GM19324 (cell line): Measurements from ENCODE around the gene FOXP3.

Experiments used
- ATAC-seq: cut with Tn5 transposase; IDR thresholded peaks from one replicate; pipeline ENCODE4 v1.9.1; 2021; ENCODE audit warnings: mild to moderate bottlenecking, moderate library complexity; ENCODE audit not compliant: unreplicated experiment, low FRiP score

Gene FOXP3

DNA sequence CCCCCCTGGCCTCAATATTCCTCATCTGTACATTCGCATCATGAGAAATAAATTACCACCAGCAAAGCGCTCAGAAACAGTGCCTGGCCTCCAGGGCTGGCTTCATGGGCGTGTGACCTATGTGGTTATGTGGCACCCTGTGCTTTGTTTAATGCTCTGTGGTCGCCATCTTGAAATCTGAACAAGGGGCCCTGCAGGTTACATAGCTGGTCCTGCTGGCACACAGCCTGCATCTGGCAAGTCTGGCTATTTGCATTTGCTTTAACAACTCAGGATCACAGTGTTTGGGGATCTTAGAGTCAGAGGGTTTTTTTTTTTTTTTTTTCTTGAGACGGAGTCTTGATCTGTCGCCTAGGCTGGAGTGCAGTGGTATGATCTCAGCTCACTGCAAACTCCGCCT is 9.9 kb downstream of the FOXP3 start:
- no peak for ATAC-seq

DNA sequence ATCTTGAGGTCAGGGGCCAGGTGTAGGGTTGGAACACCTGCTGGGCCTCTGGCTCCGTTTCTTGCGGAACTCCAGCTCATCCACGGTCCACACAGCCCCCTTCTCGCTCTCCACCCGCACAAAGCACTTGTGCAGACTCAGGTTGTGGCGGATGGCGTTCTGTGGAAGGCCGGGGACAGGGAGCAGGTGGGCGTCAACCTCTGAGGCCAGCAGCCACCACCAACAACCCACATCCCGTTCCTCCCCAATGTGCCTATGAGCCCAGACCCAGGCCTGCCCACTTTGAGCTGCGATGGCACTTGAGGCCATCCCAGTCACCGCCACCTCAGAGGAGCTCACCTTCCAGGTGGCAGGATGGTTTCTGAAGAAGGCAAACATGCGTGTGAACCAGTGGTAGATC is 13.2 kb downstream of the FOXP3 start:
- ATAC-seq = no peak

DNA sequence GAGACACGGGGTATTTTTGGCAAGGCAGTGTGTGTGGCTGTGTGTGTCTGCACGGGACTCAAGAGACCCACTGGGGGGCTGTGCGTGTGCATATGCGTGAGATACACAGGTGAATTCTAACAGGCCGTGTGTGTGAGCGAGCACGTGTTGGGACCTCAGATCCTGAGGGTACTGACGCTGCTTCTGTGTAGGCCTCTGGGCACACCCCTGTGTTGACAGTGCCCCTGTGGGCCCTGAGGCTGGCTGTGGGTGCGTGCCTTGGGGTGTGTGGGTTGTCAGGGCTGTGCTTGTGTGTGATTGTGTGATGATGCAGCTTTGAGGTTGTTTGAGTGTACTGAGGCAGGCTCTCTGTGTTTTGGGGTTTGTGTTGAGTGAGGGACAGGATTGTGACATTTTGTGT is 13.9 kb downstream of the FOXP3 start:
- no peak for ATAC-seq

DNA sequence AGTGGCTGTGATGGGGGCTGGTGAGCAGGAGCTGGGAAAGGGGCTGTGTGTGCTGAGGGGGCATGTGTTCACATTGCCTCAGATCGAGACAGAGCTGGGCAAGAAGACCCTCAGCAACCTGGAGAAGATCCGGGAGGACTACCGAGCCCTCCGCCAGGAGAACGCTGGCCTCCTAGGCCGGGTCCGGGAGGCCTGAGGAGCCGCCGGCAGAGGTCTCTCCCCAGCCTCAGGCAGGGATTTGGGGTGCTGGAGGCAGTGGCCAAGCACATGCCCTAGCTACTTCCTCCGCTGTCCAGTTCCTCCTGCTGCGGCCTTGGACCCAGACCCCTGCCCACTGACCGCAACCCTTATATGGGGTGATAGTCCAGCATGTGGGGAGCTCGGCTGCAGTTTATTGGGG is 14.4 kb downstream of the FOXP3 start:
- ATAC-seq = no peak

DNA sequence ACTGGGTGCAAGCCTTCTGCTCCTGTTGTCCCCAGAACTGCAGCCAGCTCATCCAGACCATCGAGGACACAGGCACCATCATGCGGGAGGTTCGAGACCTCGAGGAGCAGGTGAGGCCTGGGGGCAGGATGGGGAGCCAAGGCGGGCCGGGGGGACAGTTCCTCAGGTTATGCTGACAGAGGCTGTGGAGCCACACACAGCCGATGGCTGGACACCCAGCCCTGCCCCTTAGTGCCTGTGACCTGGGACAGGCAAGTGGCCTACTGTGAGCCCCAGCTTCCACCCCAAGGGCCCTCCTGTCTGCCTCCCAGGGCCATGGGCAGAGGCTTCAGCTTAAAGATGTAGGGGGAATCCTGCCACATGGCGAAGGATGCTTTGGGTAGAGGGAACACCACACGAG is 14.9 kb downstream of the FOXP3 start:
- ATAC-seq = no peak

DNA sequence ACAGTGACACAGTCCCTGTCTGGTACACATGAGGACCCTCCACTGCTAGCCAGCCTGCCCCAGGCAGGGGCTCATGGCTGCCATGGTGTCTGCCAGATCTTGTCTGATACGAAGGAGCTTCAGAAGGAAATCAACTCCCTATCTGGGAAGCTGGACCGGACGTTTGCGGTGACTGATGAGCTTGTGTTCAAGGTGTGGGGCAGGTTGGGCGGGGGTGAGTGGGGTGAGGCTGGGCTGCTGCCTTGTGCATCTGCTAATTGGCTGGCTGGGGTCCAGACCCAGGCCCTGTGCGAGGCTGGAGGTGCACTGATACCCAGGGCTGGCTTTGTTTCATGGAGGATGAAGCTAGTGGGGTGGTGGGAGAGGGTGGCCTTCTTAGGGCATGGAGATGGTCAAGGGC is 15.4 kb downstream of the FOXP3 start:
- ATAC-seq = no peak

DNA sequence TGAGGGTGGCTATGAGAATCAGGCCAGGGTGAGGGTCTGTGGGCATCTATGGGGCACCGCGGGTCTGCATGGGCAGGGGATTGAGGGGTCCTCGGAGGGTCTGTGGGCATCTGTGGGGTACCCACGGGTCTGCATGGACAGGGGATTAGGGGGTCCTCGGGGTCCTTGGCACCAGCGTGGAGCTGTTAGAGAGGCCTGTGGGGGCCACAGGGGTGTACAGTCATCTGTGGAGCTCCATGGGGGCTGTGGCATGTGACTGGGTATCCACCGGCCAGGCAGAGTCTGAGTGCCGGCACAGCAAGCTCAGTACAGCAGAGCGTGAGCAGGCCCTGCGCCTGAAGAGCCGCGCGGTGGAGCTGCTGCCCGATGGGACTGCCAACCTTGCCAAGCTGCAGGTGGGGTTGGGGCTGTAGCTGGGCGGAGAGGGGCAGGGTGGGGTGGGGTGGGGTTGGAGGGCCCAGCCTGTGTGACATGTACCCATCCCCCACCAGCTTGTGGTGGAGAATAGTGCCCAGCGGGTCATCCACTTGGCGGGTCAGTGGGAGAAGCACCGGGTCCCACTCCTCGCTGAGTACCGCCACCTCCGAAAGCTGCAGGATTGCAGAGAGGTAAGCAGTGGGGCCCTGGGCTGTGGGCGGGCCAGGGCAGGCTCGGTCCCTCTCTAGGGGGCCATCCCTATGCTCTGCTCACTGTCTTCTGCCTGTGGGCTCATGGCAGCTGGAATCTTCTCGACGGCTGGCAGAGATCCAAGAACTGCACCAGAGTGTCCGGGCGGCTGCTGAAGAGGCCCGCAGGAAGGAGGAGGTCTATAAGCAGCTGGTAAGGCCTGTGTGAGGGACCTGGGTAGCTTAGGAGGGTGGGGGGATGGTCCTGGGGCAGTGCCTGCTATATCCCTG is 16.3 kb downstream of the FOXP3 start:
- ATAC-seq = no peak

DNA sequence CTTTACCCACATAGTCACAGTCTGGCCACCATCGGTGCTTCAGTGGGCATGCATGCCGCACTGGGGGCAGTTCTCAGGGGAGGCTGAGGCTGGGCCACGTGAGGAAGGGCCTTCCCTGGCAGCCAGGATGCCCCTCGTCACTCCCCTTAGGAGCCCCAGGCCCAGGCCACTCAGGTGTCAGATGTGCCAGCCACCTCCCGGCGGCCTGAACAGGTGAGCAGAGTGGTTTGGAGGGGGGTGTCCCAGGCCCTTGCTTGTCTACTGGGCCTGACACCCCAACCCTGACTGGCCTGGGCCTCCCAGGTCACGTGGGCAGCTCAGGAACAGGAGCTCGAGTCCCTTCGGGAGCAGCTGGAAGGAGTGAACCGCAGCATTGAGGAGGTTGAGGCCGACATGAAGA is 17.2 kb downstream of the FOXP3 start:
- no peak for ATAC-seq

DNA sequence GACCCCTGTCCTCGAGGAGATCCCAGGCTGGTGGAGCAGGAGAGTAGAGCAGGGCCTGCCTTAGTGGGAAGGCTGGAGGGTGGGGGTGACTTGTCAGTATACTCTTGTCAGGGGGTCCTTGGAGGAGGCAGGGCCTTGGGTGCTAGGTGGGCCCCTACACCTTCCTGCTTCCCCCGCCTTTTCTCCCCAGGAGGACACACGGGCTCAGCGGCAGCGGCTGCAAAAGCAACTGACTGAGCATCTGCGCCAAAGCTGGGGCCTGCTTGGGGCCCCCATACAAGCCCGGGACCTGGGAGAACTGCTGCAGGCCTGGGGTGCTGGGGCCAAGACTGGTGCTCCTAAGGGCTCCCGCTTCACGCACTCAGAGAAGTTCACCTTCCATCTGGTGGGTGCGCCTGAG is 18.0 kb downstream of the FOXP3 start:
- ATAC-seq = no peak

DNA sequence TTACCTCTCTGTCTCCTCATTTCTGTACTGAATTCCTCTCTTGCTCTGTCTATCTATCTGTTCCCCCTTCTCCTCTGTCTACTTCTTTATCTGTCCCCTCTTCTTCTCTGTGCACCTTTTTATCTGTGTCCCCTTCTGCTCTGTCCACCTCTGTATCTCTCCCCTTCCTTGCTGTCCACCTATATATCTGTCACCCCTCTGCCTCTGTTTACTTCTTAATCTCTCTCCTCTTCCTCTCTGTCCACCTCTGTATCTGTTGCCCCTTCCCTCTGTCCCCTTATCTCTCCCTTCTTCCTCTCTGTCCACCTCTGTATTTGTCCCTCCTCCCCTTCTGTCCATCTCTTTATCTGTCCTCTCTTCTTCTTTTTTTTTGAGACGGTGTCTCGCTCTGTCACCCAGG is 20.3 kb downstream of the FOXP3 start:
- ATAC-seq = no peak

DNA sequence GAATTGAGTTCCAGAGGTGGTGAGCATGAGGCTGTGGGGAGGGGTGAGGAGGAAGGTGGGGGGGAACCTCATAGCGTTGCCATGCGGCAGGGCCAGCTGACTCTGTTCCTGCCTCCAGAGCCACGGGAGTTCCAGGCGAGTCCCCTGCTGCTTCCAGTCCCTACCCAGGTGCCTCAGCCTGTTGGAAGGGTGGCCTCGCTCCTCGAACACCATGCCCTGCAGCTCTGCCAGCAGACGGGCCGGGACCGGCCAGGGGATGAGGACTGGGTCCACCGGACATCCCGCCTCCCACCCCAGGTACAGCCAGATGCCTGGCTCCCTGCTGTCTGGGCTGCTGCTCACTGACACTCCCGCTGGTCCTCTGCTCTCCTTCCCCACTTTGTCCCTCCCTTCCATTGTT is 21.3 kb downstream of the FOXP3 start:
- no peak for ATAC-seq

DNA sequence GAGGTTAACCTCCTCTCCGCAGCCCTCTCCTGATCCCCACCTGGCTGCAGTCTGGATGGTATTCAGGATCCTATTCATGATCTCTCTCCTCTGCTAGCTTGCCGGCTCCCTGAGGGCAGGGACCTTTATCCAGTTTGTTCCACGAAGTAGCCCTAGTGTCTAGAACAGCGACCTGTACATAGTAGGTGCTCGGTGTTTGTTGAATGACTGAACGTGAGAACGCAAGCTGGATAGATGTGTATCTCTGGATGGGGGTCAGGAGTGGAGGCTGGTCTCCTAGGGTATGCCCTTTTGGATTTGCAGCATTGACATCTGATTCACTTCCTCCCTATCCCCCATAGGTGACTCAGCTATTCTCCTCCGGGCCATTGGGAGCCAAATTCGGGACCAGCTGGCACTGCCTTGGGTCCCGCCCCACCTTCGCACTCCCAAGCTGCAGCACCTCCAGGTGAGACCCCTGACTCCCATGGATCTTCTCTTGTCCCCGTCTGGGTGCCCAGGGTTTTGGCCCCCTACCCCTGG is 21.9 kb downstream of the FOXP3 start:
- no peak for ATAC-seq

DNA sequence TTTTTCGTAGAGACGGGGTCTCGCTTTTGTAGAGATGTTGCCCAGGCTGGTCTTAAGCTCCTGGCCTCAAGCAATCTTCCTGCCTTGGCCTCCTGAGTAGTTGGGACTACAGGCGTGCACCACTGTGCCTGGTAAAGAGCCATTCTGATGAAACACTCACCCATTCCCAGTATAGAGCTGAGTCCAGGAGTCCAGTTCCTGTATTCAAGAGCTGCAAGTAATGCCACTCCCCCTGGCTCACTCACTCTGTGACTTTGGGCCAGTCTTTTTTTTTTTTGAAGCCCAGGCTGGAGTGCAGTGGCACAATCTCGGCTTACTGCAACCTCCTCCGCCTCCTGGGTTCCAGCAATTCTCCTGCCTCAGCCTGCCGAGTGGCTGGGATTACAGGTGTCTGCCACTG is 25.8 kb downstream of the FOXP3 start:
- no peak for ATAC-seq

DNA sequence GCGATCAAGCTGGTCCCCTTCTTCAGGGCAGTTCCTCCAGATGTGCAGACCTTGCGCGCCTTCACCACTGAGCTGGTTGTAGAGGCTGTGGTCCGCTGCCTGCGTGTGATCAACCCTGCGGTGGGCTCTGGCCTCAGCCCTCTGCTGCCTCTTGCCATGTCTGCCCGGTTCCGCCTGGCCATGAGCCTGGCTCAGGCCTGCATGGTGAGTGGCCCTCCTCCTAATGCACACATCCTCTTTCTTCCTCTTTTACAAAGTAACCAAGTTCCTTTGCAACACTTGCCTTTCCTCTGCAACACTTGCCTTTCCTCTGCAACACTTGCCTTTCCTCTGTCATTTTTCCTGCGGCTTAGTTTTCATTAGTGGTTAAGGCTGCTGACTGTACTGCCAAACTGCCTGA is 27.4 kb downstream of the FOXP3 start:
- ATAC-seq = no peak

DNA sequence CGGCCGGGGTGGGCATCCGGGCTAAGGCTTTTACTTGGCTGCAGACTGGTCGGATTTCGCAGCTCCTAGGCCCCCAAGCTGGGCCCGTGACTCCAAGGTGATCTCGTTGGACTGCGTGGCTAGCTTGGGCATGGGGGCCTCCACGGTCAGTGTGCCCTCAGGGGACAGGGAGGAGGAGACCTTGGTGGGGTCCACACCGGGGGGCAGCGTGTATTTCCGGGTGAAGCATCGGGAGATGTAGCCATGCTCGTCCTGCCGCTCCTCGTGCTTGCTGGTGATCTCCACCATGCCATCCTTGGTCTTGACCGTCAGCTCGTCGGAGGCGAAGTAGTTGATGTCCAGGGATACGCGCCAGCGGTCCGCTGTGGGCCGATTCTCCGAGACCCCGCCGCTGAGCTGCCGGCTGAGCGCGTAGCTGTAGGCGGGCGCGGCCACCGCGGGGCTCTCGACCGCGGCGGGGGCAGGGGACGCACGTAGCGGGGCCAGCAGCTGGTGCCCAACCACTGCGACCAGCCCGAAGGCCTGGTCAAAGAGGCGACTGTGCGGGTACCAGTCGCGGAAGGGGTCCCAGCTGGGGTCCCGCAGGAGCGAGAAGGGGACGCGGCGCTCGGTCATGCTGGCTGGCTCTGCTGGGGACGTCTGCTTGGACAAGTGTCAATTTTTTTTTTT is 30.5 kb downstream of the FOXP3 start:
- ATAC-seq = no peak

DNA sequence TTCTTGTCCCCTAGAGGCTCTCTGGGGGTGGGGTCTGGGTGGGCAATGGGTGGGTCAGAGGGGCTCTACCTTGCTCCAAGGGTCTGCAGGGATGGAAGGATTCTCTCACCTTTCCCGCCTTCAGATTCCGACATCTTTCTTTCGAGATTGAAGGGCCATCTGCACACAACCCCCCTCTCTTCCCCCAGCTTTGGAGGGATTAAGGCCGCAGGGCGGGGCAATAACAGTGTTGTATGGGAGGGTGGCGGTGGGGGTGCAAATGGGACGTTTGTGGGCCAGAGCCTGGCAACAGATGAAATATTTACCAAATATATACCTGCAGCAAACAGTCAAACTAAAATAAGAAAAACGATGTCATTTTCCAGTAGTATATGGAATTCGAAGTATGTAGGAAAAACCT is 31.3 kb downstream of the FOXP3 start, which contains the start of gene CACNA1F:
Gene CACNA1F (minus strand): TSS at position 165 of the 400 bp plus-strand sequence. CDS start 31 bp downstream, at position 134.
- no peak for ATAC-seq

DNA sequence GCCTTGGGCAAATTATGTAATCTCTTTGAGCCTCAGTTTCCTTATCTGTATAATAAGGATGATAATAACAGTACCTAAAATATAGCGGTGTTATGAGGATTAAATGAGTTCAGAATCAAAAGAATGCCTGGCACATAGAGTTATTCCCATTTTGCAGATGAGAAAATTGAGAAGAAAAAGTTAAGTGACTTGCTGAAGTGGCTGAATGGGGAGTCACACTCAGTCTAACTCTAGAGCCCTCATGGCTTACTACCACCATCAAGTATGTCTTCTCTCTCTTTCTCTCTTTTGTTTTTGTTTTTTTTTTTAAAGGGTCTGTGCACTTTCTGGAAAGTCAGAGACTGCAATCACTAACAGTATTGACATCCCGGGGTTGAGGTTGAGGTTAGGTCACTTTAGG is 32.0 kb downstream of the FOXP3 start:
- ATAC-seq = no peak

DNA sequence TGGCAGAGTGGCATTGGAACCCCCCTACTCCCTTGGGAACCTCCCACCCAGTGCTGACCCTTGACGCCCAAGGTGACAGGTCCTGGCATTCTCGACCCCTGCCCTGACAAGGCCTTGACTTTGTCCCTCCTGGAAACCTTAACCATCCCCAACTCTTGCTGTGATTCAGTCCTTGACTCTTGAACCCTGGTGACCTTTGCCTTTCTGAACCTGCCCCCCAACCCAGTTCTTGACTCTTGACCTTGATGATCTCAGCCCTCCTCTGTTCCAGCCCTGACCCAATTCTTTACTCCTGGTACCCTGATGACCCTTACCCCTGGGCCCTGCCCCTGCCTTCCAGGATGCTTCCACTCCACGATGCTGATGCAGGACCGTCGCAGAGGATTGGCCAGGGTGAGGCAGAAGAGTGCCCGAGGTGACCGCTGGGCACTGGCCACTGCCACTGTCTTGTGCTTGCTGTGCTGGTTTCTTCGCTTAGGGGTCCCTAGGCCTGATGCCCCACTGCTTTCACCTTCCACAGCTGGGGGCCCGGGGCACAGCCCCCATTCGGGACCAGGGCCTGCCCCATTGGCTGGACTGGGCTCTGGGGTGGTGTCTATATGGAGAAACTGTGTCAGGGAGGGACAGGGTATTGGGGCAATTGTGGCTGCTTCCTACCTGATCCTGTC is 33.0 kb downstream of the FOXP3 start:
- ATAC-seq = no peak

DNA sequence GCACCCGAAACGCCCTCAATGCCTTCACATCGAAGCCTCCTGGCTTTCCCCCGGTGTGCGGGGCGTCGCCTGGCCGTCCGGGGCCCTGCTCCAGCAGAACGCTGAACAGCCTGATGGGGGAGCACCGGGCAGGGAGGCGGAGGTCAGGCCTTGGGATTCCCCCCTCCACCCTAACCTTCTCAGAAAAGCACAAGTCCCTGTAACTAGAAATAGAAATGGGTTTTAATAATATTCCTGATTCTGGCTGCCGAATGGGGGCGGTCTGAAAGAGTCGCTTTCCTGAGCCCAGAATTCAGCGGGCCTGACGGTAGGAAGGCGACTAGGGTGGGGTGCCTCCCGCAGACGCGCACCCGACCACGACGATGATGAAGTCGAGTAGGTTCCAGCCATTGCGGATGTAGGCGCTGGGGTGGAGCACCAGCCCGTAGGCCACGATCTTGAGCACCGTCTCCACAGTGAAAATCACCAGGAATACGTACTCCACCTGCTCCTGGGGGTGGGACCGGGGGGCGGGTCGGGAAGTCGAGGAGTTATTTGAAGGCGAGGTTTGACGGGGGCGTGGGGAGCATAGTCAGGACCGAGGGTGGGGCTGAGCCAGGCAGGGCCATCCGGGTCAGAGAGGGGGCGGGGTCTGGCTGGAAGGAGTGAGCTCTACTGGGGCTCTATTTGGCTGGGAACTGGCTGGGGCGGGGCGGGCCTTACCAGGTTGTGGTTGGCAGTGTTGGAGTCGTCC is 33.8 kb downstream of the FOXP3 start:
- ATAC-seq = peak; percentile 55

DNA sequence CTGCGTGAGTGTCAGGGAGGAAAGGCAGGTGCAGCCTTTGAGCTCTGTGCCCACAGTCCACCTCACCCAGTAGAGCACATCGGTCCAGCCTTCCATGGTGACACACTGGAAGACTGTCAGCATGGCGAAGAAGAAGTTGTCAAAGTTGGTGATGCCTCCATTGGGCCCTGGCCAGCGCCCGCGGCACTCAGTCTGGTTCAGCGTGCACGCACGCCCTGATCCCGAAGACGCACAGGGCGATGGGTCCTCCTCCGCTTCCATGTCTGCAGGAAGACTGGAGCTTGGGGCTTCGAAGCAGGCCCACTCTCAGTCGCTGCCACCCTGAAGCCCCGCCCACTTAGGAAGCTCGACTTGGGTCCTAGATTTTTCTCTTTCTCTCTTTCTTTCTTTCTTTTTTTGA is 36.3 kb downstream of the FOXP3 start:
- ATAC-seq = no peak

DNA sequence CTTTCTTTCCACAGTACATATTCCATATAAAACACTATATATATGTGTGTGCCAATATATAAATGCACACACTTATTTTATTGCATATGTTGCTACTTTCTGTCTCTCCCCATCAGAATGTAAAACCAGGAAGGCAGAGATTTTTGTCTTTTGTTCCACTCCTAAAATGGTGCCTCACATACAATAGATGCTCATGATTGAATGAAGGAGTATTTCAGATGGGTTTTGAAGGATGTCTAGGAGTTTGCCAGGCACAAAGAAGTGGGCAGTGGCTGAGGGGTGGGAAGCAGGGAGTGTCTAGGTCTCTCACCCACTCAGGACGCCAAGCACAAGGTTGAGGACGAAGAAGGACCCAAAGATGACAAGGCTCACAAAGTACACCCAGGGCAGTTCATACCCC is 36.8 kb downstream of the FOXP3 start:
- ATAC-seq = no peak
